Endothelial cell (in vitro differentiated cells): ENCODE measurements around the gene GNG3. TPM values are rescaled to one million over a fixed set of nuclear protein-coding genes. Genes with fewer than 3 reads are reported as not detected.
A peak's percentile ranks its signal among the peaks of the same experiment; 100 is the strongest.
"Not testable (repeated sequence)": the region's sequence is repeated elsewhere in the genome, so short reads cannot be mapped to it uniquely, and the experiment has no call there.

Source experiments
- DNase-seq: peaks from one replicate; pipeline ENCODE4 v3.0.0; 2021; ENCODE audit warnings: low spot score
- H3K27ac Mint-ChIP-seq: one replicate; pipeline ENCODE4 v1.8.0; 2021; ENCODE audit warnings: mixed read lengths, inconsistent platforms; ENCODE audit not compliant: unreplicated experiment
- H3K27me3 Mint-ChIP-seq: one replicate; pipeline ENCODE4 v1.8.0; 2021; ENCODE audit warnings: mild to moderate bottlenecking, moderate library complexity, mixed read lengths, inconsistent platforms; ENCODE audit not compliant: unreplicated experiment
- H3K36me3 Mint-ChIP-seq: one replicate; pipeline ENCODE4 v1.8.0; 2021; ENCODE audit warnings: mild to moderate bottlenecking, low read depth, mixed read lengths, inconsistent platforms; ENCODE audit not compliant: unreplicated experiment
- H3K4me1 Mint-ChIP-seq: one replicate; pipeline ENCODE4 v1.8.0; 2021; ENCODE audit warnings: mild to moderate bottlenecking, mixed read lengths, inconsistent platforms; ENCODE audit not compliant: unreplicated experiment
- H3K4me3 Mint-ChIP-seq: one replicate; pipeline ENCODE4 v1.8.0; 2021; ENCODE audit warnings: mild to moderate bottlenecking, mixed read lengths, inconsistent platforms; ENCODE audit not compliant: unreplicated experiment
- H3K9me3 Mint-ChIP-seq: one replicate; pipeline ENCODE4 v1.8.0; 2021; ENCODE audit warnings: mixed read lengths, inconsistent platforms; ENCODE audit not compliant: unreplicated experiment
- CTCF ChIP-seq: fragments of 200-600 bp; sonication (generic); IDR thresholded peaks from one replicate; pipeline ENCODE4 v1.5.0; 2021; ENCODE audit warnings: antibody characterized with exemption; ENCODE audit not compliant: unreplicated experiment
- total RNA-seq: library from RNA; stranded (reverse); fragmentation: NEBNext Ultra II Directional; extraction: Animal tissue kit (Norgen Biotek cat#: 25700); gene quantifications from one replicate; pipeline ENCODE4 v1.2.1, GENCODE V29; 2021; ENCODE audit not compliant: unreplicated experiment

The GNG3 gene
- total RNA-seq, 1 donor from 2014 or later, result 1.1 TPM

GRCh38 chr11:62732830-62733229 is 25.4 kb downstream of the GNG3 start:
- Mint-ChIP-seq H3K9me3 (no peaks in the 10 kb centered on the region), H3K27me3 (peaks cover 5% of the 10 kb centered on the region), H3K4me3 (peak overlapping the region; percentile 79), H3K36me3 (peaks cover 11% of the 10 kb centered on the region), H3K4me1 (peaks cover 6% of the 10 kb centered on the region), H3K27ac (peak overlapping the region; percentile 50)
- no peak for DNase-seq
- TF ChIP-seq CTCF, result no peak

GRCh38 chr11:62737196-62737595 is 29.7 kb downstream of the GNG3 start:
- Mint-ChIP-seq H3K27me3 (no peaks in the 10 kb centered on the region), H3K4me1 (no peaks in the 10 kb centered on the region), H3K9me3 (no peaks in the 10 kb centered on the region), H3K36me3 (peaks cover 23% of the 10 kb centered on the region), H3K27ac (no peak overlapping the region), H3K4me3 (no peak overlapping the region)
- no peak for TF ChIP-seq CTCF
- no peak for DNase-seq

GRCh38 chr11:62747475-62748160 is 40.1 kb downstream of the GNG3 start:
- Mint-ChIP-seq H3K27me3 (no peaks in the 10 kb centered on the region), H3K9me3 (no peaks in the 10 kb centered on the region), H3K36me3 (peaks cover 4% of the 10 kb centered on the region), H3K4me3 (no peak overlapping the region), H3K27ac (no peak overlapping the region), H3K4me1 (no peaks in the 10 kb centered on the region)
- no peak for DNase-seq
- no peak for TF ChIP-seq CTCF

GRCh38 chr11:62749931-62750330 is 42.5 kb downstream of the GNG3 start:
- H3K9me3 Mint-ChIP-seq, DNase-seq, H3K4me3 Mint-ChIP-seq, H3K4me1 Mint-ChIP-seq, H3K27me3 Mint-ChIP-seq, H3K27ac Mint-ChIP-seq, H3K36me3 Mint-ChIP-seq: not testable (repeated sequence)

- Mint-ChIP-seq H3K4me3 (no peak overlapping the region), H3K27ac (no peak overlapping the region), H3K36me3 (peaks cover 4% of the 10 kb centered on the region), H3K27me3 (peaks cover 8% of the 10 kb centered on the region), H3K9me3 (no peaks in the 10 kb centered on the region), H3K4me1 (peaks cover 7% of the 10 kb centered on the region)
- no peak for TF ChIP-seq CTCF
- no peak for DNase-seq
Observed at GRCh38 chr11:62752177-62752785, 44.8 kb downstream of the GNG3 start.
